Muscle of back (tissue), 13 donors: ENCODE data around the gene ESPN. TPM values are rescaled to one million over a fixed set of nuclear protein-coding genes. Genes with fewer than 3 reads are reported as not detected.
"Not testable (repeated sequence)": the region's sequence is repeated elsewhere in the genome, so short reads cannot be mapped to it uniquely, and the experiment has no call there.

Source experiments
- DNase-seq, 3 donors: peaks; one replicate each; pipeline versions ENCODE4 v3.0.0 to v3.0.0-alpha.2; 2013
- long read RNA-seq, 9 donors: transcript quantifications; one replicate each; lab custom pipeline, GENCODE V29; 2026
- polyA plus RNA-seq, 10 donors: library from polyadenylated mRNA; unstranded; fragments of 120-200 nt; gene quantifications; one replicate each; pipeline ENCODE4 v1.2.1, GENCODE V29; 2013; ENCODE audit not compliant: insufficient read length in 10 of 10

Gene ESPN
- polyA plus RNA-seq, result 1 to 10 TPM in 7 of 10 donors, under 1 TPM in 3; 0.35 to 5.0 (median 1.3) TPM
- long read RNA-seq, donor 1, result 0 reads
- long read RNA-seq, donor 2, result 0 reads
- long read RNA-seq, donor 3, result 0 reads
- long read RNA-seq, donor 4, result 0 reads
- long read RNA-seq, donor 5, result 0 reads
- long read RNA-seq, donor 6, result 0 reads
- long read RNA-seq, donor 7, result 0 reads
- long read RNA-seq, donor 8, result 0 reads
- long read RNA-seq, donor 9, result 0 reads

DNA sequence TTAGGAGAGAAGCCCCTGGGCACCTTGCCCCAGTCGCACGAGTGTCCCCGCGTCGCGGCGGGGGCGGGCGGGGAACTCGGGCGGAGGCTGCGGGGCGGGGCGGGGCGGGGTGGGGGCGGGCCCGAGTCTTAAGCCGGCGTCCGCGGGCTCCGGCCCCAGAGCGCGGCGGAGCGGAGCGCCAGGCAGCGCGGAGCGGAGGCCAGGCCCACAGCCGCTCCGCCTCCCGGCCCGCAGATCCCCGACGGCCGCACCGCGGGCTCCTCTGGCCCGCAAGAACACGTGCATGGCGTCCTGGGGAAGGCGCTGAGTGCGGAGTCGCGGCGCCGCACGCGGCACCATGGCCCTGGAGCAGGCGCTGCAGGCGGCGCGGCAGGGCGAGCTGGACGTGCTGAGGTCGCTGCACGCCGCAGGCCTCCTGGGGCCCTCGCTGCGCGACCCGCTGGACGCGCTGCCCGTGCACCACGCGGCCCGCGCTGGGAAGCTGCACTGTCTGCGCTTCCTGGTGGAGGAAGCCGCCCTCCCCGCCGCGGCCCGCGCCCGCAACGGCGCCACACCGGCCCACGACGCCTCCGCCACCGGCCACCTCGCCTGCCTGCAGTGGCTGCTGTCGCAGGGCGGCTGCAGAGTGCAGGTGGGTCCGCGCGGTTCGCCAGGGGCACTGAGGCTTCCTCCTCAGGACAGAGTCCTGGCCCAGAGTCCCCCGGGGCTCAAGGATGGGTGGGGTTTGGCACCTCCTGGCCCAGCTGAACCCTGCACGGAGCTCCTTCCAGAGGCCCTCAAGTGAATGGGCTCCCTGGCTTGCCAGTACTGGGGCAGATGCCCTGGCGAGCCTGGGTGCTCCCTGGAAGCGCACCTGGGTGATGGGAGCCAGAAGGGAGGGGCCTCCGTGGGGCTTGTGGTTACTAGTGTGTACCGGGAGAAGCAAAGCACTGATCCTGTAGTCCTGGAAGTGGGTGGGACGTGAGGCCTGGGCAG, at the start of gene ESPN:
ESPN (plus strand) TSS at position 158 of the 975 bp plus-strand sequence; CDS start at position 338, 180 bp downstream.
- peak in 1 of 3 donors; percentile 27 for DNase-seq

- DNase-seq, result no peak
Measured at GRCh38 chr1:6378096-6378746, 46.4 kb upstream of the ESPN start.

- DNase-seq, result no peak
Measured at GRCh38 chr1:6380037-6380436, 44.5 kb upstream of the ESPN start.

- DNase-seq, result no peak
Measured at GRCh38 chr1:6384135-6384534, 40.4 kb upstream of the ESPN start.

- peak; percentile 51 to 62 (median 52) for DNase-seq
Measured at GRCh38 chr1:6384962-6385361, 39.6 kb upstream of the ESPN start.

GRCh38 chr1:6385488-6386191, 38.9 kb upstream of the ESPN start:
- DNase-seq, result peak in 2 of 3 donors; percentile 14 to 27

DNA sequence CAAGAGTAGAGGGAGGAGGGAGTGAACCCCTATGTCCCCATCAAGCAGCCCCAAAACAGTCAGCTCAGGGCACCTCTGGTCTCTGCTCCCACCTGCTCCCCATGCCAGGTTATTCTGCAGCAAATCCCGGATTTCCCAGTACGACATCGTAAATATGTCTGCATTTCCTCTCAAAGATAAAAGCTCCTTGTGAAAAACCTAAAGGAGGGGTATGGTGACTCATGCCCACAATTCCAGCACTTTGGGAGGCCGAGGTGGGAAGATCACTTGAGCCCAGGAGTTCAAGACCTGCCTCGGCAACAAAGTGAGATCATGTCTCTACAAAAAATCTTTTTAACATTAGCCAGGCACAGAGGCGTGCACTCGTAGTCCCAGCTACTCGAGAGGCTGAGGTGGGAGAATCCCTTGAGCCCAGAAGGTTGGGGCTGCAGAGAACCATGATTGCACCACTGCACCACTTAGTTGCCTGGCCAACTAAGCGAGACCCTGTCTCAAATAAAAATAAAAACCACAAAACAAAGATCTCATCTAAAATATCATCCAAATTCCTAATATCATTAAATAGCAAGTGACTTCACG, 38.1 kb upstream of the ESPN start:
- no peak for DNase-seq

DNA sequence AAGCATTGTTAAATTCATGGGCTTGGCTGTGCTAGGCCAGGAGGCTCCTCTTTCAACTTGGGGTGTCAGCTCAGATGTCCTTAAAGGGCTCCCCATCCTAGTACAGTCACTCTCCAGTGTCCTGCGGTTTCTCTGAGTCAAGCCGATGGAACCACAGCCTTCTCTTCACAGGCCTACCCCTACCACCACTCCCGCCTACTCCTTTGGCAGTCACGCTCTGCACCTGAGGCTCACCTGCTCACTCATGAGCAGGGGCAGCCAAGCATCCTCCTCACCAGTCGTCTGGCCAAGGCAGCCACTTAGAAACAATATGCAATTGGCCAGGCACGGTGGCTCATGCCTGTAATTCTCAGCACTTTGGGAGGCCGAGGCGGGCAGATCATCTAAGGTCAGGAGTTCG, 34.6 kb upstream of the ESPN start:
- no peak for DNase-seq

- DNase-seq, result peak in 1 of 3 donors; percentile 16
Measured at GRCh38 chr1:6391951-6392808, 32.4 kb upstream of the ESPN start.

- DNase-seq, result no peak
Measured at GRCh38 chr1:6392809-6393399, 31.7 kb upstream of the ESPN start.

- DNase-seq, result peak; percentile 87 to 98 (median 93)
Measured at GRCh38 chr1:6393400-6394187, 31.0 kb upstream of the ESPN start, which contains the start of gene ACOT7. TSS of gene ACOT7 (minus strand) at chr1:6393767. CDS start at chr1:6393399, 368 bp downstream.

DNA sequence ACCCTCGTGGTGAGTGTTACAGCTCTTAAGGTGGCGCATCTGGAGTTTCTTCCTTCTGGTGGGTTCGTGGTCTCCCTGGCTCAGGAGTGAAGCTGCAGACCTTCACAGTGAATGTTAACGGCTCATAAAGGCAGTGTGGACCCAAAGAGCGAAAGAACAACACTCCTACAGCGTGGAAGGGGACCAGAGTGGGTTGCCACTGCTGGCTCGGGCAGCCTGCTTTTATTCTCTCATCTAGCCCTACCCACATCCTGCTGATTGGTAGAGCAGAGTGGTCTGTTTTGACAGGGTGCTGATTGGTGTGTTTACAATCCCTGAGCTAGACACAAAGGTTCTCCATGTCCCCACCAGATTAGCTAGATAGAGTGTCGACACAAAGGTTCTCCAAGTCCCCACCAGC, 29.4 kb upstream of the ESPN start:
- not testable (repeated sequence) for DNase-seq

DNA sequence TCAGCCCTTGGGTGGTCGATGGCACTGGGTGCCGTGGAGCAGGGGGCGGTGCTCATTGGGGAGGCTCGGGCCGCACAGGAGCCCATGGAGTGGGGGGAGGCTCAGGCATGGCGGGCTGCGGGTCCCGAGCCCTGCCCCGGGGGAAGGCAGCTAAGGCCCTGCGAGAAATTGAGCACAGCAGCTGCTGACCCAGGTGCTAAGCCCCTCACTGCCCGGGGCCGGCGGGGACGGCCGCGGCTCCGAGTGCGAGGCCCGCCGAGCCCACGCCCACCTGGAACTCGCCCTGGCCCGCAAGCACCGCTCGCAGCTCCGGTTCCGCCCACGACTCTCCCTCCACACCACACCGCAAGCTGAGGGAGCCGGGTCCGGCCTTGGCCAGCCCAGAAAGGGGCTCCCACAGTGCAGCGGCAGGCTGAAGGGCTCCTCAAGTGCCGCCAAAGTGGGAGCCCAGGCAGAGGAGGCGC, 28.8 kb upstream of the ESPN start:
- not testable (repeated sequence) for DNase-seq

GRCh38 chr1:6396998-6397397, 27.6 kb upstream of the ESPN start:
- no peak for DNase-seq

GRCh38 chr1:6397844-6398441, 26.6 kb upstream of the ESPN start:
- DNase-seq, result no peak

DNA sequence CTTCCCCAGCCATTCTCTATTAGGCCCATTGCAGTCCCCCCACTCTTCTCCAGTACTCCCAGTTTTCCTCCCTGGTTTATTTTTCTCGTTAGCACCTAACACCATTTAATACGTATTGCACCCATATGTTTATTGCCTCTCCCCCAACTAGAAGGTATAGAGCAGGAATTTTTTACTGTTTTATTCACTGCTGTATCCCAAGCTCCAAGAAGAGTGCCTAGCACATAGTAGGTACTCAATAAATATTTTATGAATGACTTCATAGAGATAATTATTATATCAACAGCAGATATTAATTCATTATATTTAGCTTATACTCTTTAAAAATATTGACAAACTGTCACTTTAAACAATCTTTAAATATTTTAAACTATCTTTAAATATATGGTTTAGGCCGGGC, 25.3 kb upstream of the ESPN start:
- DNase-seq, result no peak

- DNase-seq, result no peak
Measured at GRCh38 chr1:6401673-6402072, 22.9 kb upstream of the ESPN start.

- no peak for DNase-seq
Measured at GRCh38 chr1:6408023-6408422, 16.6 kb upstream of the ESPN start.
